GM18867 (cell line): ENCODE data around the gene ERBB4.

ENCODE experiments used
- ATAC-seq: cut with Tn5 transposase; IDR thresholded peaks from one replicate; pipeline ENCODE4 v1.9.1; 2021; ENCODE audit warnings: mild to moderate bottlenecking, moderate library complexity; ENCODE audit not compliant: unreplicated experiment

The ERBB4 gene

GRCh38 chr2:211860224-211860623 is 678.4 kb downstream of the ERBB4 start:
- no peak for ATAC-seq

DNA sequence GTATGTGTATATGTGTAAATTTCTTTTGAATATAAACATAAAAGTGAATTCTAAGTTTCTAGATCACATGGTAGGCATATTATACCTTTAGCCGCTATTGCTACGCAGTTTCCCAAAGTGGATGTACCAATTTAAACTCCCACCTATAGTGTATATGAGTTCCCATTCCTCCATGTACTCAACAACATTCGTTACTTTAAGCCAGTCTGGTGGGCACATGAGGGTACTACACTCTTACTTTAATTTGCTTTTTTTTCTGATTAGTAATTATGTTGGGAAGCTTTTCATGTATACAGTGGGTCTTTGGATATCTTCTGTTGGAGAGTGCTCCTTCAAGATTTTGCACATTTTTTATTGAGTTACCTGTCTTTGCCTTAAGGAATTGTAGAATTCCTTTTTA is 683.8 kb downstream of the ERBB4 start:
- ATAC-seq: no peak

GRCh38 chr2:211846714-211847113 is 691.9 kb downstream of the ERBB4 start:
- ATAC-seq: no peak

- no peak for ATAC-seq
These were observed 692.6 kb downstream of the ERBB4 start for GRCh38 chr2:211846036-211846400.

DNA sequence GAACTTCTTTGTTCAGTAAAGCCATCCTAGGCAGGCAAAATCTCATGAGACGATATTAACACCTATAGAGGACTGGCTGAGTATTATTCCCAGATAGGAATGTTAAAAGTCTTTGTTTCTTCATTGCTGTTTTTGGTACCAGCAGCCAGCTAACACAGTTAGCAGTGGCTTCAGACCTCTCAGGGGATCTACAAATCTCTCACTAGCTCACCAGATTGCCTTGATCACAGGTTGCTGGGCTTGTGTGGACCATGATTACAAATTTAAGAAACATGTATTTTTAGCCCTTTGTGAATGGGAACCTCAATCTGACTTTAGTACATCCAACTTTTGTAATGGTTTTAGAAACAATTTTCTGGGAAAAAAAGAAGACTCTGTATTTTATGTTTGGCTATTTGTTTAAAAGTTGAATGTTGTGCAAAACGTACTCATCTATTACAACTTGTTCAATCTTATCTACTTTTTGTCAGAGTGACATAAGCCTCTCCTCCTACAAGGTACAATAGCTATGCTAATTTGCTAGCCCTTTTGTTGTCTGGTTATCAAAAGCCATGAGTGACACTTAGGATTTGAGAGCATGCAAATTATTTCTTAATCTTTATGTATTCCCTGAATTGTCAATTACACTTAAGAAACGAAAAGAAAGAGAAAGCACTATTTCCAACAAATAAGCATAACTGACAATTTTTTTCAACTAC is 693.1 kb downstream of the ERBB4 start:
- no peak for ATAC-seq

DNA sequence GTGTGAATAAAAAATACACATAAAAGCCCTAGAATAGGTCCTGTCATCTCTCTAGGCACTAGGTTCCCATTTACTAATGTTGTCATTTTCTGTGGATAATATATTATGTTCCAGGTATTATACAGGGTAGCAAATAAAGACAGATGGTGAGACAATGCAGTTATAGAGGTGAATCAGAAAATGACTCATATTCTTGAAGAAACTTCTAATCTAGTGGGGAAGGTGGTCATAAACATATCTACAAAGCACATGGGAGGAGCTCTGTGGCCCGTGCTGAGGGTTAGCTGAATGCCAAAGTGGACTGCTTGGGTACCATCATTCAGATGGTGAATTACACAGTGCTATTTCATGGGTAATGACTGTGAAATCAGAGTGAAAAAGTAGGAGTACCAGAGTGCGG is 700.9 kb downstream of the ERBB4 start:
- no peak for ATAC-seq

DNA sequence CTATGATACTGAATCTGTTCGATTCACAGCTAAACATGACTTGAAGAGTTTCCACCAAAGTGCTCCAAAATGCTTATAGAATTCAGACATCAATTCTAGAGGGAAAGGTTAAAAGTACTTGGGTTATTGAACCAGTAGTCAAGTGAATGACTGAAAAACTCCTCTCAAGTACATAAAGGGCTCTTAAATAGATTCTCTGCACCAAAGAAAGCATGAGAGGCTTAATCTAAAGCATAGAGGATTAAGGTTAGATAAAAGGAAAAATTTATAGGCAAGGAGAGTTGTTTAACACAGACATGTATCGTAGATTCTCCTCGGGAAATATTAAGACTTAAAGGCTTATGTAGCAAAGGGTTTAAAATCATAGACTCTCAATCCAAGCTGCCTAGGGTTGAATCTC is 701.4 kb downstream of the ERBB4 start:
- ATAC-seq: no peak

DNA sequence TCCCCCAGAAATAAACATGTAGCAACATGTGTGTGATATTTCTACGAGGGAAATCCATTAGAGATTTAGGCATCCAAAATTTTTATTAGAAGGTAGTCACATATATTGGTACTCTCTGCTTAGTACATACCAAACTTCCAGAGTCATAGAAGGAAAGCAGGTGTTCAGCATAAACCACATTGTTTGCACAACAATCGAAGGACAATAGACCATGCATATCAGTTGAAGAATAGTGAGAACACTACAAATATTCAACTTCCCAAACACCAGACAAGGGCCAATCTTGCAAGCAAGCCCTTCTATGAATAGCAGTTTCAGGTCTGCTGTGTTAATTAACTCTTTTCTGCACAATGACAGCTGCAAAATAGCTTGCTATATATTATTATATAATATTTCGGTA is 702.2 kb downstream of the ERBB4 start:
- ATAC-seq: no peak

DNA sequence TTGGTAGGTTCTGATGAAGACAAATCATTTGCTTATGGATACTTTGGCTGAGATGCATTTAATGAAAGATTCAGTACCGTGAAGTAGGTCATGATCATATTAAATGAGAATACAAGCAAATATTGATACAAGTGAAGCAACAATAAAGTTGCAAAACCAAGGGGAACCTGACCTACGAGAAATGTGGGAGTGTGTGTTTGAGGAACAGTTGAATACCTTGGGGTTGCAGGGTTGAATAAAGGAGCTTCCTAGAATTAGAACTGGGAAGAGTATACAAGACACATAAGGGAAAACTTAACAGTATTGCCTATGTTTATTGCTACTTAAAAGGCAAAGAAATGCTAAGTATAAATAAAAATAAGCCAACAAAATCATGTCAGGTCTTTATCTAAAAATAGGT is 702.9 kb downstream of the ERBB4 start:
- ATAC-seq: no peak

DNA sequence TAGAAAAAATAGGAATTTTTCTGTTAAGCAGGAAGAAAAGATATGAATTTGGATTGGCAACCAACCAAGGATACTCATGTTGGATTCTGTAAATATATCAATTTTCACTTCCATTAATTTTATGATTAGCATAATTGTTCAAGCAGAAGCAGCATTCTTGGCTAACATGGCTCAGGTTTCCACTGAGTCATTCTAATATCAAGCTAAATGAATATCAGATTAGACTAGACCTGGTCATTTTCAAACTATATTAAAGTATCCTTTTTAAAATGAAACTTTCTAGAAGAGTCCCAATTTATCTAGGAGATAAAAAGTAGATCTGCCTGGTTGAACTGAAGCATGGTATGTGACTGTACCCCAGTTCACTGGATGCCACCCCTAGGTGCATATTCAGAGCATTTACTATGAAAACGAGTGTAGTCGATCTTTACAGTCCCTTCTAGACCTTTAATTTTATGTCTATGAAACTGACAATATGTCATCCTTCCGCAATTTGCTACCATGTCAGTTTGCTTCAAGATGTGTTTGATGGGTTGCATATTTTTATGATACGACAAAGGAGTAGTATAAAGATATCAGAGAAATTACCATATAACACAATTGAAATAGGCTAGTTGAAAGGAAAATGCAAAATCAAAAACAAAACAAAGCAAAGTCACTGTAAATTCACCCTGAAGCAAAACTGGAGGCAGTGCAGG is 704.9 kb downstream of the ERBB4 start:
- no peak for ATAC-seq

GRCh38 chr2:211829725-211830124 is 708.9 kb downstream of the ERBB4 start:
- no peak for ATAC-seq

DNA sequence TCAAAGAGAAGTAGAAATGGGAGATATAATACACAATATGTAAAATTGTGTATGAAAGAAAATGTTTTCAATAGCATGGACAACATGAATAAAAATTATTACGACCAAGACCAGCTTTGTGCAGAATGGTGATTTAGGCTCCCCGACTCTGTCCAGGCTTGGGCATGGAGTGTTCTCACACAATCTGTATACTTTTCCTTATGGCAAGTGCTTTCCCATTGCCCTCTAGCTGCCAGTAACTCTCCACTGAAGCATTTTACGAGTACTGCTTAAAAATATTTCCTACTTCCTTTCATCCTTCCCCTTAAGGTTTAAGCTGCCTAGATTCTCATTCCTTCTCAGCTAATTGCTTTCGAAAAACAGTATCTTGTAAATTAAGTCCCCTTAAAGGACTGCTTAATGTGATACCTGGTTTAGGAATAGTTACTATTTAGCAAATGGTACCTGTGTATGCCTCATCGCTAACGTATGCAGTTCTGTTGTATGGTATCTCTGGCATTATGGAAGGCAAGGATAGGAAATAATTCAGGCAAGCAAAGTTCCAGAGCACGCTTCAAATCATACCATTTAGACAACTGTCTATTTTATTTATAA is 714.6 kb downstream of the ERBB4 start:
- ATAC-seq: no peak

- no peak for ATAC-seq
These were observed 715.8 kb downstream of the ERBB4 start for GRCh38 chr2:211822686-211823335.

DNA sequence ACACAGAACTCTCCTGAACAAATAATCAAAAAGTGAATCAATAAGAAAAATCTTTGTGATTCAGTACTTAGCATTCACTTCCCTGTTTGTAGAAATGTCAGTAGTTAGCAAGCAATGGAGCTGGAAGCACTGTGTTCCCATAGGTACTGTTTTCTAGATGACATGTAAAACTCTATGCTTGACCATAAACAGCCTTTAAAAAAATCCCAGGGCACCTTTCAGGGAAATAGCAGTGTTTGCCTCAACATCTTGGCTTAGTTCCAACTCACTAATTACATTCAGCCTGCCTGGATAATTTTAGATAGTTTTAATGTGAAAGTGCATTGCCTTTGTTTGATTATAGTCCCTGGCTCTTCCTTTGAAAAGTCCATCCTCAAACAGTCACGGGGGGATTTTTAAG is 721.8 kb downstream of the ERBB4 start:
- ATAC-seq: no peak

DNA sequence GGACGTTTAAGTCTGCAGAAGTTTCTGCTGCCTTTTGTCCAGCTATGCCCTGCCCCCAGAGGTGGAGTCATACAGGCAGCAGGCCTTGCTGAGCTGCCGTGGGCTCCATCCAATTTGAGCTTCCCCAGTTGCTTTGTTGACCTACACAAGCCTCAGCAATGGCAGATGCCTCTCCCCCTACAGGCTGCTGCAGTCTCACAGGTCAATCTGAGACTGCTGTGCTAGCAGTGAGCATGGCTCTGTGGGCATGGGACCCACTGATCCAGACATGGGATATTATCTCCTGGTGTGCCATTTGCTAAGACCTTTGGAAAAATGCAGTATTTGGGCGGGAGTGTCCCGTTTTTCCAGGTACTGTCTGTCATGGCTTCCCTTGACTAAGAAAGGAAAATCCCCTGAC is 726.0 kb downstream of the ERBB4 start:
- no peak for ATAC-seq

GRCh38 chr2:211802666-211803065 is 735.9 kb downstream of the ERBB4 start:
- no peak for ATAC-seq

GRCh38 chr2:211800001-211800400 is 738.6 kb downstream of the ERBB4 start:
- no peak for ATAC-seq

- no peak for ATAC-seq
These were observed 739.7 kb downstream of the ERBB4 start for GRCh38 chr2:211798868-211799267.

- ATAC-seq: no peak
These were observed 744.9 kb downstream of the ERBB4 start for GRCh38 chr2:211793690-211794089.

GRCh38 chr2:211789982-211790381 is 748.6 kb downstream of the ERBB4 start:
- ATAC-seq: no peak

DNA sequence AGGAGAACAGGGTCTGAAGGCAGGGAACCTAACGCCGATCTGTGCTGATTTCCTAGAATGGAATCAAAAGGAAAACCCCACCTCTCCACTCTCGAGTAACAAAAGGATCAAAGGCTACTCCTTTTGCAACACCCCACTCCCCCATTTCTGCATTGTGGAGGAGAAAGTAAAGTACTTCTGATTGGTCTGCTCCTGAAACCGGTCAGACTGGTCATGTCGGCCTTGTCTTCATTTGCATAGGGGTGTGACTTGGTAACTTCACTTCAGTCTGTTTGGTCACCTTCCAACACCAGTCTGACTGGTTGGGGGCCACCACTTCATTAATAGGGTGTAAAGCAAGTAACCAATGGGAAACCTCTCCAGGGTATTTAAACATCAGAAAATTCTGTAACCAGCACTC is 771.9 kb downstream of the ERBB4 start:
- ATAC-seq: no peak

GRCh38 chr2:211762479-211762878 is 776.1 kb downstream of the ERBB4 start:
- no peak for ATAC-seq
